ENCODE measurements around the gene ZNF521. TPM values are rescaled to one million over a fixed set of nuclear protein-coding genes. Genes with fewer than 3 reads are reported as not detected.

The ZNF521 gene
- total RNA-seq, 3 donors from 2014 or later: 3.2 to 11.6 (median 7.9) TPM

DNA sequence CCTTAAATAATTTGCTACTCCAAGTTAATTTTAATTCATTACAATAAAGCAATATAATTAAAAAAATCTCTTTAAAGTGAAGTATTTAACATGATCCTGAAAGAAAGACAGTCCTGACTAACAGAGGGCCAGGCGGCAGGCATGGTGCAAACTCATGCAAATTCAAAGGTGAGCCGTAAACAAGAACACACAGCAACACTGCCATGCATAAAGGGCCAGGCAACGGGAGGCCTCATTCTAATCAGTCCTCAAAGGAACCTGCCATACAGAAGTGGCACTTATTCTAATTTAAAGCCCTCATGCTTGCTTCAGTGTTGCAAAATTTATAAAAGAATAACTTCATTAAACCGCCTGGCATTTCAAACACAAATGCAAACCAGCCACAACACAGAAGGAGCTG, 277.0 kb downstream of the ZNF521 start:
- H3K4me3 ChIP-seq: no peak overlapping the region
- TF ChIP-seq, protein P1, sequence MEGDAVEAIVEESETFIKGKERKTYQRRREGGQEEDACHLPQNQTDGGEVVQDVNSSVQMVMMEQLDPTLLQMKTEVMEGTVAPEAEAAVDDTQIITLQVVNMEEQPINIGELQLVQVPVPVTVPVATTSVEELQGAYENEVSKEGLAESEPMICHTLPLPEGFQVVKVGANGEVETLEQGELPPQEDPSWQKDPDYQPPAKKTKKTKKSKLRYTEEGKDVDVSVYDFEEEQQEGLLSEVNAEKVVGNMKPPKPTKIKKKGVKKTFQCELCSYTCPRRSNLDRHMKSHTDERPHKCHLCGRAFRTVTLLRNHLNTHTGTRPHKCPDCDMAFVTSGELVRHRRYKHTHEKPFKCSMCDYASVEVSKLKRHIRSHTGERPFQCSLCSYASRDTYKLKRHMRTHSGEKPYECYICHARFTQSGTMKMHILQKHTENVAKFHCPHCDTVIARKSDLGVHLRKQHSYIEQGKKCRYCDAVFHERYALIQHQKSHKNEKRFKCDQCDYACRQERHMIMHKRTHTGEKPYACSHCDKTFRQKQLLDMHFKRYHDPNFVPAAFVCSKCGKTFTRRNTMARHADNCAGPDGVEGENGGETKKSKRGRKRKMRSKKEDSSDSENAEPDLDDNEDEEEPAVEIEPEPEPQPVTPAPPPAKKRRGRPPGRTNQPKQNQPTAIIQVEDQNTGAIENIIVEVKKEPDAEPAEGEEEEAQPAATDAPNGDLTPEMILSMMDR (IDR thresholded peaks at IDR 0.05): no peak
- intact Hi-C loops (cut with DNase I, micrococcal nuclease): no loop called here

DNA sequence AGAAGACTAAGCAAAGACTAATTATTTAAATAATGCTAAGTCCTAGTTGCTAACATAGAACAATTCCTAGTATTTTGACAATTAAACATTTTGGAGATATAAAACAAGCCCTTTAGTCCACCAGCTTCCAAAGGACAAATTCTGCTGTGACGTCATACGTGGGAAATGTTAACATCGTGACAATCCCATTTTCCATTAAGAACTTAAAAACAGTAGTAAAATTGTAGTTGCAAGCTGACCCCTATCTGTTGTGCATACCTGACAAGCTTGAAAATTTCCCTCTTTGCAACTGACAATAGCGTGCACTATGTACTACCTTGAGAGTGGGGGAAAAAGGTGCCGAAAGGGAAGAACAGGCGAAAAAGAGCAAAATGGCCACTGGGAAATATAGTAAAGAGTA, 279.8 kb downstream of the ZNF521 start:
- Histone ChIP-seq H3K9me3 (no peaks in the 10 kb centered on the region), H3K4me3 (no peak overlapping the region), H3K4me1 (ENCODE audit: low read depth) (peaks cover 1% of the 10 kb centered on the region), H3K36me3 (ENCODE audit: low read depth) (no peaks in the 10 kb centered on the region)
- DNase-seq (no peak), ATAC-seq (no peak)
- TF ChIP-seq, protein P1 (IDR thresholded peaks at IDR 0.05): no peak
- intact Hi-C loops (cut with DNase I, micrococcal nuclease): no loop called here

More for the DNA sequence above, 277.0 kb downstream of the ZNF521 start:
- Histone ChIP-seq H3K9me3 (no peaks in the 10 kb centered on the region), H3K36me3 (ENCODE audit: low read depth) (no peaks in the 10 kb centered on the region), H3K4me1 (ENCODE audit: low read depth) (peaks cover 4% of the 10 kb centered on the region)
- DNase-seq: no peak
- no peak for ATAC-seq

DNA sequence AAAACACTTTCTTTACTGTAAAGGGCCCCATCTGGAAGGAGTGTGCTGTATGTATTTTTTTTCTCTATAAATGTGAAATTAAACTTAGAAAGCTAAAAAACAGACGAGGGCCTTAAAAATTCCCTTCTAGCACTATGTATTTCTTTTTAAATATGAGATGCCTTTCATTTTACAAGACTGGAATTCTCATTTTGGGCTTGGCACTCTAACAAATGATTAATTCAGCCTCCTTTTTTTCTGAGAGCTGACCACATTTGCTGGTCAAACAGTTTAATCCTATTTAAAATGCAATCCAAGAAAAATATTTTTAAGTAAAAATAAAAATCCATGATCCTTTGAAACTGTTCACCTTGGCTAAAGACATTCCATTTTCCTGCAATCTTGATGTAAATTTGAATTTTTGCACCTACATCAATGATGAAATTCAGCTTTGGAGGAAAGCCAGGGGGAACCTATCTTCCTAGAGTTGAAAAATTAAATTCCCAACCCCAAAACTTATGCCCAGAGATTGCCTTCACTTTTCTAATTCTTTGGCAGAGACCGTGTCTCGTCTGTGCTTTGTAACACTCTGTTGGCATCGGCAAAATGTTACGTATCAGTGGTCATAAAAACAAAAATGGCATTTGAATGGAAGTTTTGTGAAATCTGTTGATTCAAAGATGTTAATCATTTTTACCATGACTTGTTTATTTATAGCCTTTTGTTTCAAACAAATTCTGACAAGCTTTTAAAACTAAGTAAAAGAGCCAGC, 284.5 kb downstream of the ZNF521 start:
- Histone ChIP-seq H3K4me3 (no peak overlapping the region), H3K4me1 (ENCODE audit: low read depth) (no peaks in the 10 kb centered on the region), H3K9me3 (no peaks in the 10 kb centered on the region), H3K36me3 (ENCODE audit: low read depth) (no peaks in the 10 kb centered on the region)
- DNase-seq (no peak), ATAC-seq (no peak)
- TF ChIP-seq, protein P1 (IDR thresholded peaks at IDR 0.05): no peak
- intact Hi-C loops (cut with DNase I, micrococcal nuclease): no loop called here

DNA sequence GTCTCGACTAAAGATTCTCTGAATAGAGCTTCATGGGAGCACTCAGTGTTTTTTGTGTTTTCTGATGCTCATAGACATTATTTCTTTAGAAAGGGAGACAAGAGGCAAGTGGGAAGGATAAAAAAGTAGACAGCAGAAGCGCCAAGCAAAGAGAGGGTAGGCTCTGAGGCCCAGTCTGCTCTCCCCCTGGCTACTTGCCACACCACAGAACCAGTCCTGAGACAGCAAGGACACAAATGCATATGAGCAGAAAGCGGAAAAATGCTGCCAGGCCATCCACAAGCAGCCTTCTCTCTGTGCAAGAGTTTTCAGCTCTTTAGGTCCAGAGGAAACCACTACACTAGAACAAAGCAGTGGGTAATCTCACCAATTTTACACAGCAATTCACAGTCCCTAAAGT, 285.4 kb downstream of the ZNF521 start:
- TF ChIP-seq, protein P1 (IDR thresholded peaks at IDR 0.05): no peak
- DNase-seq: no peak
- intact Hi-C loops (cut with DNase I, micrococcal nuclease): no loop called here
- no peak overlapping the region for H3K4me3 ChIP-seq
- H3K9me3 ChIP-seq: no peaks in the 10 kb centered on the region
- no peak for ATAC-seq
- H3K4me1 ChIP-seq (ENCODE audit: low read depth): no peaks in the 10 kb centered on the region
- H3K36me3 ChIP-seq (ENCODE audit: low read depth): no peaks in the 10 kb centered on the region

DNA sequence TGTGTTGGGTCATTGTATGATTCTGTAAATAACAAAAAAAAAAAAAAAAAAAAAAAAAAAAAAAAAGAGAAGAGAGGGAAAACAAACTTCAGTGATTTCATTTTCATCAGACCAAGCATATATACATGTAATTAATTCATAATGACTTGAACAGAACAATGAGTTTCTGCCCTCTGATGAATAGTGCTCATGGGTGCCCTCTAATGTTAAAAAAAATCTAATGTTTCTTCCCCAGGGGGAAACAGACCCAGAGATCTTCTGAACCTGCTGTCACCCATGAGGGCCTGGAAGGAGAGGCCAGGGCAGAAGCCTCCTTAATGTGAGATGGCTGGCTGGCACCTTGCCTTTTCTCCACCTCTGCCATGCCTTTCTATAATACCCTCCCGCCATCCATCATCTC, 289.2 kb downstream of the ZNF521 start:
- ATAC-seq: no peak
- intact Hi-C loops (cut with DNase I, micrococcal nuclease): no loop called here

More for the DNA sequence above, 289.2 kb downstream of the ZNF521 start:
- Histone ChIP-seq H3K4me1 (ENCODE audit: low read depth) (no peaks in the 10 kb centered on the region), H3K9me3 (no peaks in the 10 kb centered on the region), H3K4me3 (no peak overlapping the region), H3K36me3 (ENCODE audit: low read depth) (no peaks in the 10 kb centered on the region)
- DNase-seq: no peak
- TF ChIP-seq, protein P1 (IDR thresholded peaks at IDR 0.05): no peak
